Measurements from ENCODE around the gene HDAC8.
"Not testable (repeated sequence)": the region's sequence is repeated elsewhere in the genome, so short reads cannot be mapped to it uniquely, and the experiment has no call there.

The HDAC8 gene

GRCh38 chrX:72532366-72532765 is 40.3 kb downstream of the HDAC8 start:
- DNase-seq (ENCODE audit: low read depth in 2 of 2): no peak

DNA sequence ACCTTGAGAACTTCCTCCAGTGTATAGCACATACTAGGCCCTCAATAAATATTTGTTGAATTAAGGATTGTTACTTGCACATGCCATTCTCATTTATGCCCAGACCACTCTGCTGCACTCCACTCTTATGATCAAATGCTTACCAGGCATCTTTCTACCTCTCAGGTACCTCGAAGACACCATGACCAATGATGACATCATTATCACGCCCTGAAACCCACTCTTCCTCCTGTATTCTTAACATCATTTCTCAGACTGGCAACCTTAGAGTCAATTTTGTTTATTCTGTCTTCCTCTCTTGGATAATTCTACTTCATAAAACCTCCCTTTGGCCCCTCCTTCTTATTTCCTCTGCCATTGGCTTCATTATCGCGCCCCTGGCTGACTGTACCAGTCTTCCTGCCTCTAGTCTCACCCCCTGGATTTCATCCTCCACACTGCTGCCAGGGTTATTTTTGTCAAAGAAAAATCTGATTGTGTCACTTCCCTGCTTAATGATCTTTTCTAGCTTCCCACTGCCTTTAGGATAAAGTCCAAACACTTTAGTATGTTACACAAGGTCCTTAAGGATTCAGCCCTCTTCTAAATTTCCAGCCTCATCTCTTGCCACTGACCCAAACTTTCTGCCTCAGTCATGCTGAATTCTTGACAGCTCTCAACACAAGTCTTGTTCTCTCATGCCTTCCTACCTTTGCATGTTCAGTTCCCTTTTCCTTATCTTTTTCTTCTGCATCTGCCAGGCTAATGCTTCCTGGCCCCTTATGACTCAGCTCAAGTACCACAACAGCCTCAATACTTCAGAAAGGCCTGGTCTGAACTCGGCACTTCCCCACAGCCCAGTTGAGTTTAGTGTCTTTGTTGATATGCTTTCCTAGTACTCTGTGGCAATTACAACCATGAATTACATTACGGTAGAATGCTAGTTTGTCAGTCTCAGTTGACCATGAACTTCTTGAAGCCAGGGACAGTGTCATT is 45.8 kb downstream of the HDAC8 start:
- no peak for DNase-seq (ENCODE audit: low read depth in 2 of 2)

DNA sequence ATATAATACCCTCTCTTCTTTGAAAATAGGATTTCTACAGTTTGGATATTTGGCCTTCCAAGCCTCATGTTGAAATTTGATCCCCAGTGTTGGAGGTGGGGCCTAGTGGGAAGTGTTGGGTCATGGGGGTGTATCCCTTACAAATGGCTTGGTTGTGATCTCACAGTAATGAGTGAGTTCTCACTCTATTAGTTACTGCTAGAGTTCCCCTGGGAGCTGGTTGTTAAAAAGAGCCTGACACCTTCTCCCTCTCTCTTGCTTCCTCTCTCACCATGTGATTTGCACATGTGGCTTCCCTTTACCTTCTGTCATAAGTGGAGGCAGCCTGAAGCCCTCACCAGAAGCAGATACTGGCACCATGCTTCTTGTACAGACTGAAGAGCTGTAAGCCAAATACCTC is 73.9 kb downstream of the HDAC8 start:
- no peak for DNase-seq (ENCODE audit: low read depth in 2 of 2)

- no peak for DNase-seq (ENCODE audit: low read depth in 2 of 2)
These were observed 77.6 kb downstream of the HDAC8 start for GRCh38 chrX:72495046-72495445.

DNA sequence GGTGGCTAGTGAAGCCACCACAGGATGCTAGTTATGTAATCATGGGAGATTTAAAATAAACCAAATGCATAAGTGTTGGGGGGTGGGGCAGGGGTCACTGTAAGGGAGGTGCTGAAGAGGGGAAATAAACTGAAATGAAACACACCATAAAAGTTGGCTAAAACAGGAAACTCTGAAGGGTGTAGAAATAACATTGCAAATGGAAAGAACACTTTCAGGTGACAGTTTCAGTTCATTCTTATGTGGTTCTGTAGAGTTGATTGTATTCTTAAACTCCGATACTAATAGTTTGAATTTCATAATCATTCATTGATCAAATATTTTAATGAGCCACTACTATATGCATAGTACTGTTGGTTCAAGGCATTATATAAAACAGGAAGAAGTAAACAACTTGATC is 80.1 kb downstream of the HDAC8 start:
- no peak for DNase-seq (ENCODE audit: low read depth in 2 of 2)

DNA sequence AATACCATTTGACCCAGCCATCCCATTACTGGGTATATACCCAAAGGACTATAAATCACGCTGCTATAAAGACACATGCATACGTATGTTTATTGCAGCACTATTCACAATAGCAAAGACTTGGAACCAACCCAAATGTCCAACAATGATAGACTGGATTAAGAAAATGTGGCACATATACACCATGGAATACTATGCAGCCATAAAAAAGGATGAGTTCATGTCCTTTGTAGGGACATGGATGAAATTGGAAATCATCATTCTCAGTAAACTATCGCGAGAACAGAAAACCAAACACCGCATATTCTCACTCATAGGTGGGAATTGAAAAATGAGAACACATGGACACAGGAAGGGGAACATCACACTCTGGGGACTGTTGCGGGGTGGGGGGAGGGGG is 82.4 kb downstream of the HDAC8 start:
- DNase-seq (ENCODE audit: low read depth in 2 of 2): not testable (repeated sequence)

GRCh38 chrX:72487661-72488060 is 85.0 kb downstream of the HDAC8 start:
- DNase-seq (ENCODE audit: low read depth in 2 of 2): no peak

- DNase-seq (ENCODE audit: low read depth in 2 of 2): no peak
These were observed 93.0 kb downstream of the HDAC8 start for GRCh38 chrX:72479324-72480274.

DNA sequence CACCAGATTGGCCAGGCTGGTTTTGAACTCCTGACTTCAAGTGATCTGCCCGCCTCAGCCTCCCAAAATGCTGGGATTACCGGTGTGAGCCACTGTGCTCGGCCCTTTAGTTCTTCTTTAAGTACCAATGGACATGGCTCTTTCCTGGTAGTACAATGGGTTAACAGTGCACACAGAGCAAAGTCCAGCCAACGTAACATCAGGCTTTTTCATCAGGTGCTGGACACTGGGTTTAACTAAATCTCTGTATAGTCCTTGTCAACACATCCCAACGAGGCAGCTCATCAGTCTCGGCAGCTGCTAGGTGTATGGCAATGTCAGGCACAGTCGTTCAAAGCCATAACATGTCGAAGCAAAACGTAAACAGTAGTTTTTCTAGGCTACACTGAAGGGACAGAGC is 93.8 kb downstream of the HDAC8 start:
- DNase-seq (ENCODE audit: low read depth in 2 of 2): no peak

DNA sequence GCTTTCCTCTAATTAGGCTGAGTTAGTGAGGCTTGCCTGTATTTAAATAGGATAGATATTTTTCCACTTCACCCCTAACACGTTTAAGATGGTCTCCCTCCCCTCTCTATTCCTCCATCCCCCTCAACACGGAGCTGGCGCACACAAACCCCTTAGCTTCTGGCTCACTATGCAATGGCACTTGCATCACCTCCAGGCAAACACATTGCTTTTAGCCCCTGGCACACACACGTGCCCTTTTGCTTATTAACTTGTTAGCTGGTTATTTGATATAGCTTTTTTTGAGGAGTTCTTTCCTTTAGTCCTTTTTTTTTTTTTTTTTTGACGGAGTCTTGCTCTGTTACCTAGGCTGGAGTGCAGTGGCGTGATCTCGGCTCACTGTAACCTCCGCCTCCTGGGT is 94.3 kb downstream of the HDAC8 start:
- DNase-seq (ENCODE audit: low read depth in 2 of 2): no peak

GRCh38 chrX:72477781-72478181 is 94.9 kb downstream of the HDAC8 start:
- no peak for DNase-seq (ENCODE audit: low read depth in 2 of 2)

DNA sequence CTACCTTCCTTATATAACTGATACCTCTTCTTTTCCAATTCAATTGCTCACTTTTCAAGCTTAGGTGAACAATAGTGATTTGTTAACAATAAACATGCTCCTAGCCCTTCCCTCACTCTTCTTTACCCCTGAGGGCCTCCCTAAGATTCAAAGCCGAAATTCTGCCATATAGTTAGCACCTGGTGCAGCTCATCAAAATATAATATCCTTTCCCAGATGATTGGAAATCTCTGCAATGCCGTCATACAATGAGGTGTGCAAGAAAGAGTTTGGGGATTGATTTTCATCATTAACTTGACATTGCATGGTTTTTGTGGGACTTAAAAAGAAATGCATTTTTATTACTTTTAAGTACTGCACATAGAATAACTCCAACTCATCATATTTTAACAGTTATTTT is 95.3 kb downstream of the HDAC8 start:
- no peak for DNase-seq (ENCODE audit: low read depth in 2 of 2)

DNA sequence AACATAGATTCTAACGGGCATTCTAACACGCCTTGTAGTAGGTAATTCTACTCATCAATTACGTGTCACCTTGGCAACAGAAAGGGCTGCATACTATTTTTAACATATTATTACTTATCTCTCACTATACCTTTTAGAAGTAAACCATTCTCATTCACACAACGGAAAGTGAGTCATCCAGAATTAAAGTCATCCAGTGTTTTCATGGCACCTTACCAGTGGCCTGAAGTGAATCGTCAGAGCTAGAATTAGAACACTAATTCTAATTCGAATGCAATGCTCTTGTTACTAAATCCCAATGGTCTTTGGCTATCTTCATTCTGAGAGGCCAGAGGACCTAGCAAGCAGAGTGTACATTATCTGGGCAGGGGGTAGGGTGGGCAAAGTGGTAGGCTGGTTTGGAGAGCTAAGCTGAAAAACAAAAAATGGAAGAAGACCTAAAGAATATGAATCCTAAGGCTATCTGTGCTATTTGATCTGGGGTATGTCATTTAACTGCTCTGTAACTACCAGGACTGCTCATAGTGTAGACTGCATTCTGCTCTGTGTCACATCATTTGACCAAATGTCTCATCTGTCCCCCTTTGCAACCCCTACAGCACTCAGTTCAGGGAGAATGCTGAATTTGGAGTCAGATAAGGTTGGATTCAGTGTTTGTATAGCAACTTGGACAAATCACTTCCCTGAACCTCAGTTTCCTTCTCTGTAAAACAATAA is 96.5 kb downstream of the HDAC8 start:
- DNase-seq (ENCODE audit: low read depth in 2 of 2): no peak

- DNase-seq (ENCODE audit: low read depth in 2 of 2): no peak
These were observed 97.3 kb downstream of the HDAC8 start for GRCh38 chrX:72475338-72475737.

DNA sequence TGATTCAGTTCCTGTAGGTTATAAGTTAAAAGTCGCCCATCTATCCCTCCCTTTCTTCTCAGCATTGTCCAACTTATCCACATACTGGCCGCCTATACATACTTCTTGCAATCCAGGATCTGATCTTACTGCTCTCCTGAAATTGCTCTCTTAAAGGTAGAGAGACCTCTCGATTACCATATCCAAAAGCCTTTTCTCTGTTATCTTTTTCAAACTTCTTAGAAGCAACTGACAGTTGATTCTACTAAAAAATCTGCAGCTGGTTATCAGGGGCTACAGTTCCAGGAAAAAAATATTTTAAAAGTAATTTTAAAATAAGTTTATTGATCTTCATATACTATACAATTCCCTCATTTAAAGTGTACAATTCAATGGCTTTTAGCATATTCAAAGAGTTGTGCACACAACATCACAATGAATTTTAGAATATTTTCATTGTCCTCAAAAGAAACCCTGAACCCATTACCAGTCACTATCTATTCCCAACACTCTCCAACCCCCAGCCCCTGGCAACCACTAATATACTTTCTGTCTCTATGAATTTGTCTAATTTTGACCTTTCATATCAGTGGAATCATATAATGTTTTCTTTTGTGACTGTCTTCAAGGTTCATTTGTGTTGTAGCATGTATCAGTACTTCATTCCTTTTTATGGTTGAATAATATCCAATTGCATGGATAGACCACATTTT is 102.0 kb downstream of the HDAC8 start:
- no peak for DNase-seq (ENCODE audit: low read depth in 2 of 2)

DNA sequence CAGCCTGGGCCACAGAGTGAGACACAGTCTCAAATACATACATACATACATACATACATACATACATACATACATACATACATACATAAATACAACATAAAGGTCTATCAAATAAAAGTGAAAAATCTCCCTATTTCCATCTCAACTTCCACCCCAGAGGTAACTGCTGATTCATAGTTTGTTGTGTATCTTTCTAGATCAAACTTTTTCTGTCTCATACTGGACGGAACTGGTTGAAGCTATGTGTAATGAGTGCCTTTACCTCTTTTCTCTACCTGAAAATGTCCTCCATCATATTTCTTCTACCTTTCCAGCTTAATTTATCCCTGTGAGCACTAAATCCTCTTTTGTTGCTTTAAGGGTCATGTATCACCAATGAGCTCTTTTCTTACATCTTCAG is 102.5 kb downstream of the HDAC8 start:
- DNase-seq (ENCODE audit: low read depth in 2 of 2): no peak

DNA sequence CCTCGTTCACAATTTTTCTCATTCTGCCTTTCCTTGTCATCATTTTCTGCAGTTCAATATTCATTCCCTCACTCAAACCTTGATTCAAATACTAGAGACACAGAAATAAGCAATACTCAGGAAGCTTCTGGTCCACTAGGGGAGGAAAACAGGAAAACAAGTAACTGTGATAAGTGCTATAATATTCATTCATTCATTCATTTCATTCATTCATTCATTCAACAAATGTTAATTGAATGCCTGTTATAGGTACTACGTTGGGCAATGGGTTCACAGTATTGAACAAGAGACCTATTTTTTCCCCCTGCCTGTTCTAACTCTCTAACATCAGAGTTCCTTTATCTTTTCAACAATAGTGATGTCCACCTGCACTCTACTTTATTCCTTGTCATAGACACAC is 104.0 kb downstream of the HDAC8 start:
- DNase-seq (ENCODE audit: low read depth in 2 of 2): no peak

- DNase-seq (ENCODE audit: low read depth in 2 of 2): no peak
These were observed 105.5 kb downstream of the HDAC8 start for GRCh38 chrX:72467135-72467534.

GRCh38 chrX:72466493-72466892 is 106.2 kb downstream of the HDAC8 start:
- DNase-seq (ENCODE audit: low read depth in 2 of 2): no peak

DNA sequence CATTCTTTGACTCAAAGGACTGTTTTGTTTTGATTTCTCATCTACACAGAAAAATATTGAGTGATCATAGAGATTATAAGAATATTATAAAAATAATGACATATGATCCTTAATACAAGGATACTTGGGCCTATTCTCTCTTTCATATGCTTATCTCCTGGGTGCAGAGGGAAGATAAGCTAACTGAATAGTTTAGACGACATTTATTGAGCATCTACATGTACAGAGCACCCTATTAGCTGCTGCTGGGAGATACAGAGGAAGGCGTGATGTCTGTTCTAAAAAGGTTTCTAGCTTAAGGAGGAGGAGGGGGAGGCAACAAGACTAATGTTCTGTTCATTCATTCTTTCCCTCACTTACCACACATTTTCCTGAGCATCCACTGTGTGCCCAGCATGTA is 106.8 kb downstream of the HDAC8 start:
- DNase-seq (ENCODE audit: low read depth in 2 of 2): no peak

- DNase-seq (ENCODE audit: low read depth in 2 of 2): no peak
These were observed 110.9 kb downstream of the HDAC8 start for GRCh38 chrX:72461766-72462165.

All from stimulated activated CD8-positive, alpha-beta memory T cell treated with anti-CD3 and anti-CD28 coated beads, Interleukin-2, amount 100 ng/mL, for 48 hours (primary cell).